ENCODE data around the gene NRK. TPM values are rescaled to one million over a fixed set of nuclear protein-coding genes. Genes with fewer than 3 reads are reported as not detected.

NRK gene
- polyA plus RNA-seq, 1 of the 3 experiments (the other 2 are of a cell fraction), result not detected

- WGBS (ENCODE audit: low lambda C conversion rate), result 23% methylated on average over 3 of the region's 3 CpGs
- Histone ChIP-seq H3K9me2 (no peaks in the 10 kb centered on the region), H3K4me1 (ENCODE audit: control insufficient read depth in 1 of 2, insufficient read depth in 2 of 2, low read depth in 1 of 2, low read length in 1 of 2) (no peaks in the 10 kb centered on the region; a peak in 1 of 4 replicates), H4K20me1 (ENCODE audit: insufficient read depth) (no peaks in the 10 kb centered on the region), H3K9ac (no peak overlapping the region), H3K27ac (ENCODE audit: low read depth in 2 of 2, low read length in 1 of 2) (no peak overlapping the region), H3K4me2 (no peak overlapping the region), H3K36me3 (replicated peaks in 1 of 2; ENCODE audit: control insufficient read depth in 1 of 2, insufficient read depth in 2 of 2, low read length in 1 of 2) (no peaks in the 10 kb centered on the region), H3K79me2 (ENCODE audit: insufficient read depth) (no peaks in the 10 kb centered on the region), H3K4me3 (ENCODE audit: low read depth in 2 of 2, low read length in 1 of 2) (no peak overlapping the region), H3K9me3 (no peaks in the 10 kb centered on the region), H2AFZ (ENCODE audit: low read depth) (no peak overlapping the region), H3F3A (replicated peaks; ENCODE audit: insufficient read depth) (no peaks in the 10 kb centered on the region), H3K27me3 (ENCODE audit: insufficient read depth) (peaks cover 6% of the 10 kb centered on the region; the same call in 1 of the 2 replicates)
- ChIA-PET POLR2A (no interaction called here), CTCF (no interaction called here)
- DNase-seq, result no peak
- TF ChIP-seq TEAD4 (IDR thresholded peaks at IDR 0.05; ENCODE audit: borderline replicate concordance, insufficient read depth) (no peak), EP300 (IDR thresholded peaks at IDR 0.05; ENCODE audit: borderline replicate concordance in 1 of 2, low read depth in 1 of 2, low read length in 1 of 2) (no peak), SMC3 (IDR thresholded peaks at IDR 0.05; ENCODE audit: low read depth, low read length) (no peak), NFIC (IDR thresholded peaks at IDR 0.05; ENCODE audit: borderline replicate concordance) (no peak), RAD21 (IDR thresholded peaks at IDR 0.05; ENCODE audit: low read length) (no peak), MXI1 (IDR thresholded peaks at IDR 0.05; ENCODE audit: low read depth, low read length) (no peak), NRF1 (IDR thresholded peaks at IDR 0.05; ENCODE audit: low read depth, low read length) (no peak), MAX (IDR thresholded peaks at IDR 0.05; ENCODE audit: low read depth) (no peak), RFX5 (IDR thresholded peaks at IDR 0.05; ENCODE audit: low read length) (no peak), TCF12 (IDR thresholded peaks at IDR 0.05) (no peak), POLR2AphosphoS5 (IDR thresholded peaks at IDR 0.05; ENCODE audit: low read depth, low read length) (no peak), FOXM1 (IDR thresholded peaks at IDR 0.05; ENCODE audit: low read depth) (no peak), YY1 (IDR thresholded peaks at IDR 0.05; ENCODE audit: low read depth) (no peak), FOSL2 (IDR thresholded peaks at IDR 0.05; ENCODE audit: borderline replicate concordance, low read depth) (no peak), SIN3A (IDR thresholded peaks at IDR 0.05; ENCODE audit: borderline replicate concordance, low read depth, low read length) (no peak), RXRA (IDR thresholded peaks at IDR 0.05; ENCODE audit: borderline replicate concordance, low read depth) (no peak)
- TF ChIP-seq, protein P1, sequence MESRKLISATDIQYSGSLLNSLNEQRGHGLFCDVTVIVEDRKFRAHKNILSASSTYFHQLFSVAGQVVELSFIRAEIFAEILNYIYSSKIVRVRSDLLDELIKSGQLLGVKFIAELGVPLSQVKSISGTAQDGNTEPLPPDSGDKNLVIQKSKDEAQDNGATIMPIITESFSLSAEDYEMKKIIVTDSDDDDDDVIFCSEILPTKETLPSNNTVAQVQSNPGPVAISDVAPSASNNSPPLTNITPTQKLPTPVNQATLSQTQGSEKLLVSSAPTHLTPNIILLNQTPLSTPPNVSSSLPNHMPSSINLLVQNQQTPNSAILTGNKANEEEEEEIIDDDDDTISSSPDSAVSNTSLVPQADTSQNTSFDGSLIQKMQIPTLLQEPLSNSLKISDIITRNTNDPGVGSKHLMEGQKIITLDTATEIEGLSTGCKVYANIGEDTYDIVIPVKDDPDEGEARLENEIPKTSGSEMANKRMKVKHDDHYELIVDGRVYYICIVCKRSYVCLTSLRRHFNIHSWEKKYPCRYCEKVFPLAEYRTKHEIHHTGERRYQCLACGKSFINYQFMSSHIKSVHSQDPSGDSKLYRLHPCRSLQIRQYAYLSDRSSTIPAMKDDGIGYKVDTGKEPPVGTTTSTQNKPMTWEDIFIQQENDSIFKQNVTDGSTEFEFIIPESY (IDR thresholded peaks at IDR 0.05; ENCODE audit: borderline replicate concordance, low read depth), result no peak
- TF ChIP-seq, protein P2, sequence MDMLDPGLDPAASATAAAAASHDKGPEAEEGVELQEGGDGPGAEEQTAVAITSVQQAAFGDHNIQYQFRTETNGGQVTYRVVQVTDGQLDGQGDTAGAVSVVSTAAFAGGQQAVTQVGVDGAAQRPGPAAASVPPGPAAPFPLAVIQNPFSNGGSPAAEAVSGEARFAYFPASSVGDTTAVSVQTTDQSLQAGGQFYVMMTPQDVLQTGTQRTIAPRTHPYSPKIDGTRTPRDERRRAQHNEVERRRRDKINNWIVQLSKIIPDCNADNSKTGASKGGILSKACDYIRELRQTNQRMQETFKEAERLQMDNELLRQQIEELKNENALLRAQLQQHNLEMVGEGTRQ (IDR thresholded peaks at IDR 0.05; ENCODE audit: borderline replicate concordance, low read depth, low read length), result no peak
These were observed 58.2 kb downstream of the NRK start for GRCh38 chrX:105880491-105880890.

All from SK-N-SH (cell line).